Measurements from ENCODE around the gene TWF1. TPM values are rescaled to one million over a fixed set of nuclear protein-coding genes. Genes with fewer than 3 reads are reported as not detected.

TWF1 gene
- total and polyA plus RNA-seq, 2 donors (not counting 3 experiments of a cell fraction or from before 2014, with no cell fraction given), result 23.8 to 75.5 TPM

DNA sequence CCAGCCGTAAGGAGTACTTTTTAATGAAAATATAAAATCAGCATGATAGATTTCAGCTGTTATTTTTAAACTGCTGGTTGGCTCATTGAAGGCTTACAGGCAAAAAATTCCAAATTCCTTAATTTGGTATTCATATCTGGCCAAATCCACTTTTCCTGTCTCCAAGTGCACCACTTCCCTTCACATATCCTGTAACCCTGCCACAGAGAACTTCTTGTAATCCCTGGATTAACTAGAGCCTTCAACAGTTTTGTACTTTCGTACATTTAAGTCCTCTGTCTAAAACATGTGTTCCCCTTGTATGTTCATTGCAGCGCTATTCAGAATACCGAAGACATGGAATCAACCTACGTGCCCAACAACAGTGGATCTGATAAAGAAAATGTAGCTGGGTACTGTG, 57.1 kb downstream of the TWF1 start:
- TF ChIP-seq POLR2A (IDR thresholded peaks at IDR 0.05; ENCODE audit: low read depth, low read length) (no peak), JUN (IDR thresholded peaks at IDR 0.05; ENCODE audit: borderline replicate concordance, insufficient read depth, insufficient read length, low read depth) (no peak), POLR2AphosphoS5 (IDR thresholded peaks at IDR 0.05; ENCODE audit: insufficient read depth, low read depth, low read length) (no peak), GATA2 (IDR thresholded peaks at IDR 0.05; ENCODE audit: insufficient read depth, insufficient read length, low read depth, low read length) (no peak), FOS (IDR thresholded peaks at IDR 0.05; ENCODE audit: borderline replicate concordance, insufficient read depth, low read length) (no peak), EZH2 (IDR thresholded peaks at IDR 0.05; ENCODE audit: borderline replicate concordance, low read depth, low read length, severe bottlenecking) (no peak), CTCF (IDR thresholded peaks at IDR 0.05; ENCODE audit: extremely low read depth in 1 of 2, insufficient read depth in 1 of 2, low read depth in 1 of 2, low read length in 2 of 2) (no peak), MYC (IDR thresholded peaks at IDR 0.05; ENCODE audit: low read depth, low read length) (no peak)
- TF ChIP-seq, protein P1, sequence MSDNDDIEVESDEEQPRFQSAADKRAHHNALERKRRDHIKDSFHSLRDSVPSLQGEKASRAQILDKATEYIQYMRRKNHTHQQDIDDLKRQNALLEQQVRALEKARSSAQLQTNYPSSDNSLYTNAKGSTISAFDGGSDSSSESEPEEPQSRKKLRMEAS (IDR thresholded peaks at IDR 0.05; ENCODE audit: insufficient read depth, insufficient read length), result no peak
- intact Hi-C loops (cut with micrococcal nuclease), result no loop called here
- no peak for DNase-seq (ENCODE audit: low read depth, low spot score)
- no peaks in the 10 kb centered on the region for H3K36me3 ChIP-seq (ENCODE audit: control insufficient read depth in 2 of 2, extremely low read depth in 1 of 2, insufficient read depth in 2 of 2, low read length in 2 of 2)
- no peak overlapping the region for H2AFZ ChIP-seq (ENCODE audit: low read depth, low read length)
- H3K4me1 ChIP-seq (ENCODE audit: control insufficient read depth, extremely low read depth, insufficient read depth, low read length), result no peaks in the 10 kb centered on the region
- H3K9ac ChIP-seq (replicated peaks; ENCODE audit: extremely low read depth, insufficient read depth, low read length), result no peak overlapping the region
- BruUV-seq (replicated peaks), result no TSS peak
- no peak overlapping the region for H3K4me2 ChIP-seq (ENCODE audit: insufficient read depth, low read length)
- dilution Hi-C loops (cut with MboI; ENCODE audit: extremely low pct_ligation_motif_present, low sequenced_read_pairs), result no loop called here
- CTCF ChIA-PET, result interaction anchor here (2.2 kb wide), 1 partner anchor 10 kb away, joined by 6 read pairs; the partner anchor contains the start of genes IRAK4 and PUS7L
- no peaks in the 10 kb centered on the region for H3K9me1 ChIP-seq (replicated peaks; ENCODE audit: control insufficient read depth, extremely low read depth, insufficient read depth, low read length)
- POLR2A ChIA-PET, result no interaction called here
- FAIRE-seq, result no peak
- H3K27ac ChIP-seq (ENCODE audit: insufficient read depth, low read depth, low read length), result no peak overlapping the region
- H3K4me3 ChIP-seq (replicated peaks in 1 of 3; ENCODE audit: insufficient read depth in 1 of 3, low read depth in 1 of 3, low read length in 3 of 3), result no peak overlapping the region
- no peaks in the 10 kb centered on the region for H3K27me3 ChIP-seq (ENCODE audit: control insufficient read depth in 2 of 2, insufficient read depth in 2 of 2, low read length in 2 of 2)
- H4K20me1 ChIP-seq (replicated peaks; ENCODE audit: control insufficient read depth, extremely low read depth, insufficient read depth, low read length), result no peaks in the 10 kb centered on the region
- H3K9me3 ChIP-seq (replicated peaks; ENCODE audit: control insufficient read depth, insufficient read depth, low read length), result no peaks in the 10 kb centered on the region
- no peaks in the 10 kb centered on the region for H3K79me2 ChIP-seq (ENCODE audit: control insufficient read depth, insufficient read depth, low read length)

Data from endothelial cell of umbilical vein (primary cell).